IMR-90 (cell line): ENCODE data around the gene ATMIN. TPM values are rescaled to one million over a fixed set of nuclear protein-coding genes. Genes with fewer than 3 reads are reported as not detected.

Source experiments
- ATAC-seq: fragments of 200-7000 bp; cut with Tn5 transposase; 2 replicates; pipeline ENCODE4 v1.9.1; 2020; ENCODE audit warnings: low read depth, mild to moderate bottlenecking, moderate library complexity
- BruUV-seq: library from RNA; stranded (reverse); fragments of 400-500 nt; replicated peaks from 2 replicates; lab custom pipeline; 2021; lab: Mats Ljungman, UMichigan
- CTCF ChIA-PET: fragments of 300-600 bp; formaldehyde crosslinking; extraction: SDS; loops from one replicate; lab custom pipeline; 2021; ENCODE audit warnings: antibody characterized with exemption; lab: Yijun Ruan, JAX
- POLR2A ChIA-PET: fragments of 300-600 bp; sonication (Branson Sonifier 250); formaldehyde crosslinking; loops from one replicate; lab custom pipeline; 2022; ENCODE audit warnings: antibody characterized with exemption; ENCODE audit not compliant: unreplicated experiment; lab: Charles Lee
- DNase-seq: peaks from one replicate; pipeline ENCODE4 v3.0.0; 2013
- H2AFZ ChIP-seq: replicated peaks from 2 replicates; pipeline ENCODE3; 2013; ENCODE audit warnings: low read length, mild to moderate bottlenecking; ENCODE audit not compliant: poor library complexity
- H2AK5ac ChIP-seq: 2 replicates; pipeline ENCODE4 v1.6.1; 2013; ENCODE audit warnings: low read depth, low read length, inconsistent platforms
- H2AK9ac ChIP-seq: replicated peaks from 2 replicates; pipeline ENCODE3; 2013; ENCODE audit warnings: mild to moderate bottlenecking, low read depth, low read length, moderate library complexity; ENCODE audit not compliant: poor library complexity
- H2BK120ac ChIP-seq: 2 replicates; pipeline ENCODE4 v1.6.1; 2013; ENCODE audit warnings: low read depth, low read length, inconsistent platforms
- H2BK15ac ChIP-seq: 3 replicates; pipeline ENCODE4 v1.6.1; 2013; ENCODE audit warnings: low read depth, low read length, inconsistent platforms
- H2BK20ac ChIP-seq: 2 replicates; pipeline ENCODE4 v1.6.1; 2013; ENCODE audit warnings: low read depth, mild to moderate bottlenecking, inconsistent platforms, low read length, moderate library complexity
- H2BK5ac ChIP-seq: 2 replicates; pipeline ENCODE4 v1.6.1; 2013; ENCODE audit warnings: mild to moderate bottlenecking, low read depth, low read length, inconsistent platforms; ENCODE audit not compliant: poor library complexity, severe bottlenecking
- H3K14ac ChIP-seq: replicated peaks from 2 replicates; pipeline ENCODE4 v1.6.1; 2013; ENCODE audit warnings: low read depth, low read length, inconsistent platforms
- H3K18ac ChIP-seq: 2 replicates; pipeline ENCODE4 v1.6.1; 2013; ENCODE audit warnings: low read depth, low read length, control low read depth
- H3K23ac ChIP-seq: 2 replicates; pipeline ENCODE4 v1.6.1; 2013; ENCODE audit warnings: low read depth, low read length, inconsistent platforms
- H3K27ac ChIP-seq: 2 replicates; pipeline ENCODE4 v1.5.1; 2013; ENCODE audit warnings: mild to moderate bottlenecking, control low read depth, low read length; ENCODE audit not compliant: insufficient read depth
- H3K27me3 ChIP-seq: 2 replicates; pipeline ENCODE4 v1.6.1; 2013; ENCODE audit warnings: low read length; ENCODE audit not compliant: control insufficient read depth, insufficient read depth
- H3K36me3 ChIP-seq: 2 replicates; pipeline ENCODE4 v1.6.1; 2013; ENCODE audit warnings: low read length, mixed read lengths; ENCODE audit not compliant: control insufficient read depth, insufficient read depth
- H3K4ac ChIP-seq: 2 replicates; pipeline ENCODE4 v1.6.1; 2013; ENCODE audit warnings: low read depth, low read length, inconsistent platforms
- H3K4me1 ChIP-seq: 2 replicates; pipeline ENCODE4 v1.6.1; 2013; ENCODE audit warnings: low read length, mixed read lengths; ENCODE audit not compliant: control insufficient read depth, insufficient read depth
- H3K4me2 ChIP-seq: 2 replicates; pipeline ENCODE4 v1.6.1; 2013; ENCODE audit warnings: low read depth, mild to moderate bottlenecking, control low read depth, low read length, moderate library complexity
- H3K4me3 ChIP-seq: 2 replicates; pipeline ENCODE4 v1.5.1; 2013; ENCODE audit warnings: low read depth, mild to moderate bottlenecking, control low read depth, low read length, moderate library complexity; ENCODE audit not compliant: insufficient read depth
- H3K56ac ChIP-seq: 2 replicates; pipeline ENCODE4 v1.6.1; 2013; ENCODE audit warnings: low read length, inconsistent platforms; ENCODE audit not compliant: insufficient read depth; ENCODE audit errors: extremely low read depth
- H3K79me1 ChIP-seq, 2 experiments: 2 replicates each; pipeline ENCODE4 v1.6.1; 2013; ENCODE audit warnings: low read length in 2 of 2, inconsistent platforms in 1 of 2, low read depth in 1 of 2
- H3K9ac ChIP-seq: 2 replicates; pipeline ENCODE4 v1.6.1; 2013; ENCODE audit warnings: low read depth, low read length, control low read depth
- H3K9me1 ChIP-seq: 2 replicates; pipeline ENCODE4 v1.6.1; 2013; ENCODE audit warnings: low read length, inconsistent platforms; ENCODE audit not compliant: insufficient read depth
- H3K9me3 ChIP-seq: 2 replicates; pipeline ENCODE4 v1.6.1; 2013; ENCODE audit warnings: low read length; ENCODE audit not compliant: control insufficient read depth, insufficient read depth
- H4K20me1 ChIP-seq: 2 replicates; pipeline ENCODE4 v1.6.1; 2013; ENCODE audit warnings: low read length, inconsistent platforms; ENCODE audit not compliant: insufficient read depth
- H4K5ac ChIP-seq: 2 replicates; pipeline ENCODE4 v1.6.1; 2013; ENCODE audit warnings: mild to moderate bottlenecking, low read depth, low read length, control low read depth
- H4K8ac ChIP-seq, 2 experiments: 2 replicates each; pipeline ENCODE4 v1.6.1; 2013; ENCODE audit warnings: low read depth in 2 of 2, low read length in 2 of 2, control low read depth in 1 of 2, inconsistent platforms in 1 of 2
- H4K91ac ChIP-seq: 2 replicates; pipeline ENCODE4 v1.6.1; 2013; ENCODE audit warnings: low read depth, low read length, inconsistent platforms; ENCODE audit not compliant: insufficient read depth
- CEBPB ChIP-seq: IDR thresholded peaks from 2 replicates; pipeline ENCODE4 v1.6.1; 2012; ENCODE audit warnings: low read depth, low read length, improper control_type of control experiment
- CHD1 ChIP-seq: IDR thresholded peaks from 2 replicates; pipeline ENCODE4 v1.6.1; 2012; ENCODE audit warnings: low read depth, low read length, improper control_type of control experiment
- CTCF ChIP-seq: conservative IDR thresholded peaks from 2 replicates; pipeline ENCODE4 v1.5.1; 2012; ENCODE audit warnings: mild to moderate bottlenecking, low read depth, low read length, improper control_type of control experiment
- FOS ChIP-seq: fragments of 150-350 bp; IDR thresholded peaks from 2 replicates; pipeline ENCODE4 v1.6.1; 2016; ENCODE audit warnings: low read depth, low read length
- MAFK ChIP-seq: IDR thresholded peaks from 2 replicates; pipeline ENCODE4 v1.6.1; 2012; ENCODE audit warnings: low read depth, low read length, improper control_type of control experiment
- NFE2L2 ChIP-seq: fragments of 150-350 bp; IDR thresholded peaks from 2 replicates; pipeline ENCODE4 v1.6.1; 2016; ENCODE audit warnings: low read depth, mild to moderate bottlenecking, low read length
- RAD21 ChIP-seq: IDR thresholded peaks from 2 replicates; pipeline ENCODE4 v1.6.1; 2012; ENCODE audit warnings: low read length, improper control_type of control experiment
- RCOR1 ChIP-seq: IDR thresholded peaks from 2 replicates; pipeline ENCODE4 v1.6.1; 2012; ENCODE audit warnings: mild to moderate bottlenecking, low read length, improper control_type of control experiment; ENCODE audit not compliant: insufficient replicate concordance
- RFX5 ChIP-seq: IDR thresholded peaks from 2 replicates; pipeline ENCODE4 v1.8.0; 2012; ENCODE audit warnings: low read depth, mild to moderate bottlenecking, low read length, moderate library complexity
- SMC3 ChIP-seq: fragments of 150-350 bp; IDR thresholded peaks from 2 replicates; pipeline ENCODE4 v1.6.1; 2016; ENCODE audit warnings: low read depth, mild to moderate bottlenecking, antibody characterized with exemption, low read length, moderate library complexity
- WGBS, 2 experiments: methylation state at CpG; one replicate each; pipeline versions ENCODE4 v1.1.5 to v1.1.7; 2013; ENCODE audit warnings: missing lambda C conversion rate in 2 of 2; ENCODE audit not compliant: insufficient read length in 1 of 2; ENCODE audit errors: extremely low coverage in 2 of 2; 5-methylcytosine and 5-hydroxymethylcytosine counted together
- dilution Hi-C: fragments of 300-500 bp; cut with HindIII; formaldehyde crosslinking; loops from one replicate; pipeline ENCODE4 v1.14.3; 2018; ENCODE audit warnings: low sequenced_read_pairs; ENCODE audit not compliant: unreplicated experiment
- in situ Hi-C: fragments of 300-500 bp; cut with MboI; formaldehyde crosslinking; loops from 3 replicates; pipeline ENCODE4 v1.14.3; 2019; ENCODE audit warnings: low sequenced_read_pairs, inconsistent platforms, mixed read lengths
- intact Hi-C: fragments of 100-400 bp; cut with micrococcal nuclease; formaldehyde crosslinking; loops from 2 replicates; pipeline ENCODE4 v1.10.0; 2022
- polyA plus RNA-seq, 3 experiments: library from polyadenylated mRNA; depleted of rRNA; stranded (reverse); fragments of >200 nt; gene quantifications; 2 replicates each; pipeline ENCODE4 v1.2.3, GENCODE V29; 2012; ENCODE audit warnings: low replicate concordance in 1 of 3
- total RNA-seq: library from RNA; depleted of rRNA; stranded (reverse); fragments of >200 nt; gene quantifications from 2 replicates; pipeline ENCODE4 v1.2.3, GENCODE V29; 2012
- TF ChIP-seq, protein P1 (sequence below): fragments of 150-350 bp; IDR thresholded peaks from 2 replicates; pipeline ENCODE4 v1.6.1; 2017; ENCODE audit warnings: mild to moderate bottlenecking, antibody characterized with exemption, low read length, low read depth

ATMIN gene
- total and polyA plus RNA-seq, 2 of the 4 experiments (the other 2 are of a cell fraction), result 15.8 to 45.9 TPM

GRCh38 chr16:81040842-81041241 is 5.2 kb downstream of the ATMIN start:
- Histone ChIP-seq H3K27me3 (no peaks in the 10 kb centered on the region), H2BK120ac (no peak overlapping the region), H4K91ac (no peak overlapping the region), H3K14ac (no peak overlapping the region), H2AK5ac (no peak overlapping the region), H2BK20ac (no peak overlapping the region), H3K9me3 (no peaks in the 10 kb centered on the region), H3K4ac (no peak overlapping the region), H3K9ac (no peak overlapping the region), H3K56ac (no peak overlapping the region), H3K18ac (no peak overlapping the region), H3K36me3 (peaks cover 29% of the 10 kb centered on the region), H2BK15ac (no peak overlapping the region), H2BK5ac (no peak overlapping the region), H4K20me1 (peaks cover 9% of the 10 kb centered on the region; the same call in 1 of the 2 replicates), H3K27ac (no peak overlapping the region), H4K8ac (no peak overlapping the region), H3K4me1 (peaks cover 2% of the 10 kb centered on the region; the same call in 1 of the 2 replicates), H2AFZ (no peak overlapping the region), H3K79me1 (peaks cover 35 to 38% of the 10 kb centered on the region in 2 experiments), H4K5ac (no peak overlapping the region), H3K4me3 (no peak overlapping the region), H3K23ac (no peak overlapping the region), H2AK9ac (no peak overlapping the region), H3K9me1 (peaks cover 13% of the 10 kb centered on the region; the same call in 1 of the 2 replicates), H3K4me2 (no peak overlapping the region)
- no peak for DNase-seq
- BruUV-seq, result no TSS peak
- in situ Hi-C loops, result loop anchor here (25.0 kb wide), 1 partner anchor 696 kb away; no protein-coding TSS in a partner anchor
- WGBS, 2 experiments, result 87% methylated on average over 3 of the region's 5 CpGs; no CpG with 5 or more reads in 1 of the 2 experiments
- ChIA-PET POLR2A (no interaction called here), CTCF (no interaction called here)
- intact Hi-C loops, result no loop called here
- no peak for ATAC-seq
- dilution Hi-C loops, result no loop called here
- TF ChIP-seq MAFK (no peak), NFE2L2 (no peak), CHD1 (no peak), CTCF (no peak), RAD21 (no peak), FOS (no peak), CEBPB (no peak), RCOR1 (no peak), SMC3 (no peak), RFX5 (no peak)
- TF ChIP-seq, protein P1, sequence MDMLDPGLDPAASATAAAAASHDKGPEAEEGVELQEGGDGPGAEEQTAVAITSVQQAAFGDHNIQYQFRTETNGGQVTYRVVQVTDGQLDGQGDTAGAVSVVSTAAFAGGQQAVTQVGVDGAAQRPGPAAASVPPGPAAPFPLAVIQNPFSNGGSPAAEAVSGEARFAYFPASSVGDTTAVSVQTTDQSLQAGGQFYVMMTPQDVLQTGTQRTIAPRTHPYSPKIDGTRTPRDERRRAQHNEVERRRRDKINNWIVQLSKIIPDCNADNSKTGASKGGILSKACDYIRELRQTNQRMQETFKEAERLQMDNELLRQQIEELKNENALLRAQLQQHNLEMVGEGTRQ, result no peak
